GM12891 (cell line): ENCODE measurements around the gene ZDHHC8.

ENCODE experiments used
- POLR2A ChIP-seq: IDR thresholded peaks from 2 replicates; pipeline ENCODE4 v1.6.1; 2011; ENCODE audit warnings: low read depth, low read length, control low read depth
- POLR2AphosphoS5 ChIP-seq: IDR thresholded peaks from 2 replicates; pipeline ENCODE4 v1.6.1; 2011; ENCODE audit warnings: low read depth, low read length, control low read depth
- SPI1 ChIP-seq: IDR thresholded peaks from 2 replicates; pipeline ENCODE4 v1.6.1; 2011; ENCODE audit warnings: low read depth, low read length, control low read depth

- TF ChIP-seq SPI1: no peak
- TF ChIP-seq POLR2A: no peak
- no peak for TF ChIP-seq POLR2AphosphoS5
Observed at GRCh38 chr22:20179455-20180244, 48.0 kb downstream of the ZDHHC8 start.
